ENCODE measurements around the gene ANO2.

The ANO2 gene

GRCh38 chr12:5912437-5913334, 32.4 kb downstream of the ANO2 start:
- in situ Hi-C loops (cut with HindIII; ENCODE audit: low pct_ligation_motif_present, low sequenced_read_pairs), result no loop called here
- no peak for DNase-seq
- Histone ChIP-seq H3K4me3 (ENCODE audit: low read depth, low read length) (no peak overlapping the region), H3K27me3 (replicated peaks) (no peaks in the 10 kb centered on the region), H3K36me3 (replicated peaks) (no peaks in the 10 kb centered on the region), H3K27ac (no peak overlapping the region)
- peak; percentile 33 for TF ChIP-seq CTCF (IDR thresholded peaks at IDR 0.05; ENCODE audit: low read depth, low read length, missing control alignments)

GRCh38 chr12:5912011-5912410, 33.0 kb downstream of the ANO2 start:
- Histone ChIP-seq H3K27me3 (replicated peaks) (no peaks in the 10 kb centered on the region), H3K27ac (no peak overlapping the region), H3K4me3 (ENCODE audit: low read depth, low read length) (no peak overlapping the region), H3K36me3 (replicated peaks) (no peaks in the 10 kb centered on the region)
- in situ Hi-C loops (cut with HindIII; ENCODE audit: low pct_ligation_motif_present, low sequenced_read_pairs), result no loop called here
- DNase-seq, result no peak
- no peak for TF ChIP-seq CTCF (IDR thresholded peaks at IDR 0.05; ENCODE audit: low read depth, low read length, missing control alignments)

DNA sequence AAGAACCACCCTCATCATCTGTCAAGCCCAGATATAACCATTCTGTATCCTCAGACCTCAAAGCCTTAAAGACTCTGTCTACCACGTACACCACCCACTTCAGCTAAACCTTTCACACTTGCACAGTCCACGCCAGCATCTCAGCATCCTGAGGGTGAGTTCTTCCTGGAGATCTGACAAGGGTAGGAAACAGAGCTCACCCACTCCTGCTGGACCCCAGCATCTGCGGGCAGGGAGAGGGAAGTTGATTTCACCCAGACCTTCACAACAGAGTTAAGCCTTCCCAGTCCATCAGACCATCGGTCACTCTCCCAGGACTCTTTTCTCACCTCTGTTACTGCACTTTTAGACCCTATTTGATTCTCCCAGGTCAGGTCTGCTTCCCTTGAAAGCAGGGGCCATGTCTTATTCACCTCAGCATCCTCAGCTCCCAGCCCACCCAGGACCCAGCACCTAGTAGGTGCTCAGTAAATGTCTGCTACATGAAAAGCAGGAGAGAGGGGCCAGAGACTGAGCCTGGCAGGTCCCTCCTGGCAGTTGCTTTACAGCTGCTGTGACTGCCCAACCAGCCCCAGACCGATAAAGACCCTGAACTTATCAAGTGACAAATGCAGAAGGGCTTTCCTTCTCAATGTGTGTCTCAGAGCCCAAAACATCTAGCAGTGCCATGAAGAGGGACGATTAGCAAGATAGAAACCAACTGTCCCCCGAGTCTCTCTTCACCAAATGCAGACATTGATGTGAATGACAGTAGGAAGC, 34.1 kb downstream of the ANO2 start:
- Histone ChIP-seq H3K36me3 (replicated peaks) (no peaks in the 10 kb centered on the region), H3K27ac (no peak overlapping the region), H3K27me3 (replicated peaks) (no peaks in the 10 kb centered on the region), H3K4me3 (ENCODE audit: low read depth, low read length) (no peak overlapping the region)
- TF ChIP-seq CTCF (IDR thresholded peaks at IDR 0.05; ENCODE audit: low read depth, low read length, missing control alignments), result no peak
- no peak for DNase-seq
- in situ Hi-C loops (cut with HindIII; ENCODE audit: low pct_ligation_motif_present, low sequenced_read_pairs), result no loop called here

GRCh38 chr12:5909560-5909959, 35.5 kb downstream of the ANO2 start:
- in situ Hi-C loops (cut with HindIII; ENCODE audit: low pct_ligation_motif_present, low sequenced_read_pairs), result no loop called here
- no peak overlapping the region for H3K27ac ChIP-seq
- no peak overlapping the region for H3K4me3 ChIP-seq (ENCODE audit: low read depth, low read length)
- TF ChIP-seq CTCF (IDR thresholded peaks at IDR 0.05; ENCODE audit: low read depth, low read length, missing control alignments), result no peak
- no peak for DNase-seq
- H3K27me3 ChIP-seq (replicated peaks), result no peaks in the 10 kb centered on the region
- no peaks in the 10 kb centered on the region for H3K36me3 ChIP-seq (replicated peaks)

- in situ Hi-C loops (cut with HindIII; ENCODE audit: low pct_ligation_motif_present, low sequenced_read_pairs), result no loop called here
Observed at GRCh38 chr12:5908251-5908650, 36.8 kb downstream of the ANO2 start.

More at GRCh38 chr12:5908251-5908650, 36.8 kb downstream of the ANO2 start:
- Histone ChIP-seq H3K27ac (no peak overlapping the region), H3K4me3 (ENCODE audit: low read depth, low read length) (no peak overlapping the region), H3K27me3 (replicated peaks) (no peaks in the 10 kb centered on the region), H3K36me3 (replicated peaks) (no peaks in the 10 kb centered on the region)
- no peak for DNase-seq
- TF ChIP-seq CTCF (IDR thresholded peaks at IDR 0.05; ENCODE audit: low read depth, low read length, missing control alignments), result no peak
